Mesenchymal stem cell (in vitro differentiated cells and primary cell): ENCODE data around the gene CDK9.

Experiments used
- DNase-seq: peaks from one replicate; pipeline ENCODE4 v3.0.0-alpha.2; 2013
- H2AFZ ChIP-seq: one replicate; pipeline ENCODE4 v1.6.1; 2013; ENCODE audit warnings: low read depth, mild to moderate bottlenecking, control low read depth, inconsistent platforms, low read length, moderate library complexity
- H2AK5ac ChIP-seq: 2 replicates; pipeline ENCODE4 v1.6.1; 2013; ENCODE audit warnings: low read length, moderate library complexity, mild to moderate bottlenecking, inconsistent platforms; ENCODE audit not compliant: severe bottlenecking
- H2BK120ac ChIP-seq: one replicate; pipeline ENCODE4 v1.6.1; 2013; ENCODE audit warnings: low read depth, mild to moderate bottlenecking, inconsistent platforms, low read length, moderate library complexity
- H2BK12ac ChIP-seq, 2 experiments: one replicate each; pipeline ENCODE4 v1.6.1; 2013; ENCODE audit warnings: inconsistent platforms in 2 of 2, low read length in 2 of 2, mild to moderate bottlenecking in 2 of 2, moderate library complexity in 2 of 2, control low read depth in 1 of 2
- H2BK15ac ChIP-seq: one replicate; pipeline ENCODE4 v1.6.1; 2013; ENCODE audit warnings: mild to moderate bottlenecking, low read depth, inconsistent platforms; ENCODE audit not compliant: poor library complexity, severe bottlenecking
- H2BK5ac ChIP-seq: 2 replicates; pipeline ENCODE4 v1.6.1; 2013; ENCODE audit warnings: low read depth, mild to moderate bottlenecking, low read length, control low read depth, inconsistent platforms; ENCODE audit not compliant: poor library complexity, severe bottlenecking
- H3K14ac ChIP-seq, 2 experiments: one replicate each; pipeline ENCODE4 v1.6.1; 2013; ENCODE audit warnings: inconsistent platforms in 2 of 2, low read length in 2 of 2, control low read depth in 1 of 2, mild to moderate bottlenecking in 1 of 2, moderate library complexity in 1 of 2
- H3K18ac ChIP-seq, 2 experiments: one replicate each; pipeline ENCODE4 v1.6.1; 2013; ENCODE audit warnings: inconsistent platforms in 2 of 2, low read length in 2 of 2, control low read depth in 1 of 2, low read depth in 1 of 2, mild to moderate bottlenecking in 1 of 2
- H3K23ac ChIP-seq, 2 experiments: one replicate each; pipeline ENCODE4 v1.6.1; 2013; ENCODE audit warnings: inconsistent platforms in 2 of 2, low read length in 2 of 2, mild to moderate bottlenecking in 2 of 2, moderate library complexity in 2 of 2, control low read depth in 1 of 2
- H3K27ac ChIP-seq: 2 replicates; pipeline ENCODE4 v1.5.1; 2013; ENCODE audit warnings: mild to moderate bottlenecking, moderate library complexity, low read length, control low read depth, inconsistent platforms; ENCODE audit not compliant: poor library complexity, severe bottlenecking
- H3K27me3 ChIP-seq, 2 experiments: 2 replicates each; pipeline versions ENCODE4 v1.6.1 to v1.7.0; 2013; ENCODE audit warnings: low read length in 2 of 2, mild to moderate bottlenecking in 2 of 2, moderate library complexity in 2 of 2, control low read depth in 1 of 2, inconsistent platforms in 1 of 2; ENCODE audit not compliant: control insufficient read depth in 1 of 2, insufficient read depth in 1 of 2
- H3K36me3 ChIP-seq, 2 experiments: 2 replicates each; pipeline versions ENCODE4 v1.6.1 to v1.7.0; 2013; ENCODE audit warnings: low read length in 2 of 2, control low read depth in 1 of 2, inconsistent platforms in 1 of 2, low read depth in 1 of 2, mild to moderate bottlenecking in 1 of 2; ENCODE audit not compliant: insufficient read depth in 2 of 2, control insufficient read depth in 1 of 2
- H3K4ac ChIP-seq, 2 experiments: one replicate each; pipeline ENCODE4 v1.6.1; 2013; ENCODE audit warnings: inconsistent platforms in 2 of 2, low read length in 2 of 2, mild to moderate bottlenecking in 2 of 2, moderate library complexity in 2 of 2, control low read depth in 1 of 2, low read depth in 1 of 2
- H3K4me1 ChIP-seq: 2 replicates; pipeline ENCODE4 v1.6.1; 2013; ENCODE audit warnings: low read depth, low read length, control low read depth; ENCODE audit not compliant: control insufficient read depth, insufficient read depth
- H3K4me2 ChIP-seq: 2 replicates; pipeline ENCODE4 v1.6.1; 2013; ENCODE audit warnings: low read length, mild to moderate bottlenecking, inconsistent platforms; ENCODE audit not compliant: poor library complexity, severe bottlenecking
- H3K4me3 ChIP-seq, 2 experiments: 2 replicates each; pipeline versions ENCODE4 v1.5.1 to v1.7.0; 2013; ENCODE audit warnings: low read length in 2 of 2, mild to moderate bottlenecking in 2 of 2, control low read depth in 1 of 2, low read depth in 1 of 2; ENCODE audit not compliant: insufficient read depth in 1 of 2
- H3K79me1 ChIP-seq: replicated peaks from 2 replicates; pipeline ENCODE4 v1.6.1; 2013; ENCODE audit warnings: mild to moderate bottlenecking, control low read depth, low read length, inconsistent platforms; ENCODE audit not compliant: poor library complexity, severe bottlenecking
- H3K9ac ChIP-seq: 2 replicates; pipeline ENCODE4 v1.7.0; 2013; ENCODE audit warnings: mild to moderate bottlenecking, low read length, moderate library complexity
- H3K9me3 ChIP-seq: 2 replicates; pipeline ENCODE4 v1.7.0; 2013; ENCODE audit warnings: mild to moderate bottlenecking, low read length; ENCODE audit not compliant: control insufficient read depth
- H4K8ac ChIP-seq: one replicate; pipeline ENCODE4 v1.6.1; 2013; ENCODE audit warnings: inconsistent platforms, mild to moderate bottlenecking, low read length, moderate library complexity
- H4K91ac ChIP-seq: one replicate; pipeline ENCODE4 v1.6.1; 2013; ENCODE audit warnings: mild to moderate bottlenecking, low read length, inconsistent platforms
- WGBS: methylation state at CpG from one replicate; pipeline ENCODE4 v1.1.7; 2013; ENCODE audit warnings: mixed read lengths; 5-methylcytosine and 5-hydroxymethylcytosine counted together

The CDK9 gene

DNA sequence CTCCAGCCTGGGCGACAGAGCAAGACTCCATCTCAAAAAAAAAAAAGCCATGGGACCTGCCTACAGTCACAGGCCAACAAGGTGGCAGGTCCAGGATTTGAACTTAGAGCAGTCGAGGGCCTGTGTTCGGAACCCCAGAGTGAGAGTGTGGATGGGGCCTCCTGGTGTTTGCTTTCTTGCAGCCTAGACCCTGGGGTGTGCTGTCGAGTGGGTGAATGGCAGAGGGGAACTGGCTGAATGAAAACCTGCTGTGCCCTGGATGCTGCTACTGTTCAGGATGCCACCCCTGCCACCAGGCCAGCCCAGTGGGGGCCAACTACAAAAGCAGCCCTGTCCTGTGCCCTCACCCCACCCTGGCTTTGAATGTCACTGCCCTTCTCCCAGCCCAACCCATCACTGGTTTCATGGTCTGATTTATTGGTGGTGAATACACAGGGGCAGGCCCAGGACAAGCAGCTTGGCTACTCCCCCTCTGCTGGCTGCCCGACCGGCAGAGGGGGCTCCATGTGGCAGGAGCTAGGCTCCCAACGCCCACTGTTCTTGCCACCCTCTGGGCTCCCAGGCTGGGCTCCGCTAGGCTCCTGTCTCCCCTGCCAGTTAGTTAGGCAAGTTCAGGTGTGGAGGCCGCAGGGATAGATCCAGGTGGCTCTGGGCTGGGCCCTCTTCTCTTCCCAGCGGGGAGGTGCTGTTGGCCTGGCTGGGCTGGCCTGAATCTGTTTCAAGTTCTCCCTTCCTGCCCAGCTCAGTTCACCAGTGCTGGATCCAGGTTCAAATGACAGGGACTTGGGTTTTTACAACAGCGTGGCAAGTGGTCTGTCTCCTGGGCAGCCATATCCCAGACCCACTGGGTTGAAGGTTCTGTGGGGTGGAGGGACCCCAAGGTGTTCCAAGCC is 29.0 kb downstream of the CDK9 start:
- Histone ChIP-seq H3K4ac (no peak overlapping the region), H4K8ac (peak overlapping the region; percentile 58)

DNA sequence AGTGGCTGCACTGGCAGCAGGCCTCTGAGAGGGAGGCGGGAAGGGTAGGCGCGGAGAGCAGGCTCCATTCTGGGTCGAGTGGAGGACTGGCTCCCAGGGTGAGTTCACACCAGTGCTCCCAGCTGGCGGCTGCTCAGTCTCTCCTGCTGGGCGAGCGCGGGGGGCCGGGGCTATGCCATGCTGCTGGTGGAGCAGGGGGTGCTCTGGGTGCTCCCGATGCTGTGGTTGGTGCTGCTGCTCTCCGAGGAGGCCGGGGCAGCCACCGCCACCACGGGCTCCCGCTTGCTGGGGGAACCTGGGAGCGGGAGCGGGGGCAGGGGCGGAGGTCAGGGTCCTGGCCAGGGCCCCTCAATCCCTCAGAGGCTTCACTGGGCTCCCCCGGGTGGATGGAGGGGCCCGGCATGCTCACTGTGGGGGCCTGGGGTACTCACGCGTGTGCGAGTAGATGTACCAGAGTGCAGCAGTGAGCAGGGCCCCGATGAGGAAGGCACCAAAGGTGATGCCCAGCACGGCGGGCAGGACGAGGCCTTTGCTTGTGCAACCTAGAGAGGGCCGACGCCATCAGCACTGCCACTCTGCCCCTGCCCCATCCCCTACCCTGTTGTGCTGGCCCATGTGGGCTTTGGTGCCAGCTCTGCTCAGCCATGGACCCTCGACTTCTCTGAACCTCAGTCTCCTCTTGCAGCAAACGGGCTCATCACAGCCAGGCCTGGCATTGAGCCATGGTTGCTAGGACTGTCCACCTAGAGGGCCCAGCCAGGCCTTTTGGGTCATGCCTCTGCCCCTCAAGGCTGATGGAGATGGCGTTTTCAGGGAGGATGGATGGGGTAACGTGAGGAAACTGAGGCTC is 29.9 kb downstream of the CDK9 start:
- Histone ChIP-seq H3K27ac (no peak overlapping the region), H2BK5ac (no peak overlapping the region), H3K4me2 (no peak overlapping the region), H3K9ac (peak overlapping the region; percentile 60), H2BK15ac (peak overlapping the region; percentile 12), H2AK5ac (no peak overlapping the region), H3K36me3 (peaks cover 80 to 87% of the 10 kb centered on the region in 2 experiments), H4K8ac (no peak overlapping the region), H2BK120ac (no peak overlapping the region), H3K23ac (no peak overlapping the region), H3K4me1 (peaks cover 4% of the 10 kb centered on the region), H3K4ac (no peak overlapping the region), H3K79me1 (peaks cover 7% of the 10 kb centered on the region), H3K14ac (no peak overlapping the region), H2BK12ac (no peak overlapping the region), H3K4me3 (no peak overlapping the region), H3K9me3 (no peaks in the 10 kb centered on the region), H2AFZ (no peak overlapping the region), H3K27me3 (no peaks in the 10 kb centered on the region), H4K91ac (no peak overlapping the region), H3K18ac (no peak overlapping the region)
- 95% methylated on average over 33 of the region's 33 CpGs for WGBS
- no peak for DNase-seq

More for the DNA sequence above, 29.0 kb downstream of the CDK9 start:
- no peak overlapping the region for H2BK15ac ChIP-seq
- H3K18ac ChIP-seq = no peak overlapping the region
- no peak for DNase-seq
- H2AK5ac ChIP-seq = no peak overlapping the region
- H3K9ac ChIP-seq = no peak overlapping the region
- peaks cover 9% of the 10 kb centered on the region for H3K4me1 ChIP-seq
- no peak overlapping the region for H3K4me2 ChIP-seq
- H3K36me3 ChIP-seq = peaks cover 87 to 90% of the 10 kb centered on the region in 2 experiments
- no peak overlapping the region for H3K14ac ChIP-seq
- H3K27me3 ChIP-seq = no peaks in the 10 kb centered on the region
- no peak overlapping the region for H3K4me3 ChIP-seq
- H2BK5ac ChIP-seq = no peak overlapping the region
- H2BK120ac ChIP-seq = no peak overlapping the region
- H2AFZ ChIP-seq = no peak overlapping the region
- no peak overlapping the region for H3K27ac ChIP-seq
- H3K9me3 ChIP-seq = no peaks in the 10 kb centered on the region
- no peak overlapping the region for H3K23ac ChIP-seq
- H4K91ac ChIP-seq = no peak overlapping the region
- no peak overlapping the region for H2BK12ac ChIP-seq
- 95% methylated on average over 10 of the region's 11 CpGs for WGBS
- H3K79me1 ChIP-seq = peaks cover 14% of the 10 kb centered on the region

DNA sequence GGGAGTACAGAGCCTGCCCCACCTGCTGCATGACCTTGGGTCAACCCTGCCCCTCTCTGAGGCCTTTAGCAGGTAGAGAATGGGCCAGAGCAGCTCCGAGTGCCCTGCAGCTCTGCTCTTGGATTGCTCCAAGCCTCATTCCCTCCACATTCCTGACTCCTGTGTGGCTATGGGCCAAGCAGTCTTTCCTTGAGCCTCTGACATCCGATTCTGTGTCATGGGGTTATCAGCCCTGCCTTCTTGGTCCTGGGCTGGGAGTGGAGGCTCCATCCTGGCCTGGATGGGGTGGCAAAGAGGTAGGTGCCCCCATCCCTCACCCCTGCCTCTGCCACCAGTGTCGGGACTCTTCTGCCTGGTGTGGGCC is 30.5 kb downstream of the CDK9 start:
- Histone ChIP-seq H4K8ac (no peak overlapping the region), H2BK120ac (no peak overlapping the region), H2AFZ (no peak overlapping the region), H3K23ac (no peak overlapping the region), H3K27me3 (no peaks in the 10 kb centered on the region), H2BK12ac (no peak overlapping the region), H3K27ac (no peak overlapping the region), H3K18ac (no peak overlapping the region), H4K91ac (no peak overlapping the region), H3K79me1 (peaks cover 7% of the 10 kb centered on the region), H2BK15ac (no peak overlapping the region), H2AK5ac (no peak overlapping the region), H3K4me1 (peaks cover 4% of the 10 kb centered on the region), H3K9ac (peak overlapping the region; percentile 60), H3K9me3 (no peaks in the 10 kb centered on the region), H3K36me3 (peaks cover 83 to 91% of the 10 kb centered on the region in 2 experiments), H3K14ac (peak overlapping the region in 1 of 2 experiments; percentile 39), H3K4me3 (no peak overlapping the region), H2BK5ac (no peak overlapping the region), H3K4ac (no peak overlapping the region), H3K4me2 (no peak overlapping the region)
- WGBS = 82% methylated on average over 1 of the region's 3 CpGs
- no peak for DNase-seq

DNA sequence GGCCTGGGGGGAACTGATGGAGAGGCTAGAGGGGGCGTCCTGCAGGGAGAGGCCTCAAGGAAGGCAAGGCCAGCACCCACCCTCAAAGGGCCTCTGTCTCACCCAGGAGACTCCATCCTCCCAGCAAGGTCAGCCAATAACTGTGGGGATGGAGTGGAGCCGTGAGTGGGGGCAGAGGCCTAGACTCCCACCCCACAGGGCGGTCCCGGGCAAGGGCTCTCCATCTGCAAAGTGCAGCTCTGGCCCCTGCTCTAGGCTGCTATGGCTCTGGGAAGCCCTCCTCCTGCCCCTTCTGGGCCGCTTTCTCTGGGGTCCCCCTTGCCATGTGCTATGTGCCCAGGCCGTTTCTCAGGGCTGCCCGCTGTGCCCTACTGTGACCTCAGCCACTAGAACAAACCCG is 30.9 kb downstream of the CDK9 start:
- Histone ChIP-seq H4K8ac (no peak overlapping the region), H3K4ac (no peak overlapping the region), H3K14ac (no peak overlapping the region), H3K9me3 (no peaks in the 10 kb centered on the region), H3K9ac (peak overlapping the region; percentile 60), H3K18ac (no peak overlapping the region), H3K27ac (no peak overlapping the region), H3K79me1 (peaks cover 7% of the 10 kb centered on the region), H2BK5ac (no peak overlapping the region), H3K27me3 (no peaks in the 10 kb centered on the region), H3K23ac (no peak overlapping the region), H2AFZ (no peak overlapping the region), H2BK12ac (no peak overlapping the region), H3K4me3 (no peak overlapping the region), H2BK15ac (no peak overlapping the region), H3K4me1 (peaks cover 4% of the 10 kb centered on the region), H3K4me2 (no peak overlapping the region), H4K91ac (no peak overlapping the region), H2BK120ac (no peak overlapping the region), H2AK5ac (no peak overlapping the region), H3K36me3 (peaks cover 84 to 88% of the 10 kb centered on the region in 2 experiments)
- no peak for DNase-seq
- WGBS = 94% methylated on average over 7 of the region's 8 CpGs
